Measurements from ENCODE around the gene FEZF2.

Gene FEZF2

DNA sequence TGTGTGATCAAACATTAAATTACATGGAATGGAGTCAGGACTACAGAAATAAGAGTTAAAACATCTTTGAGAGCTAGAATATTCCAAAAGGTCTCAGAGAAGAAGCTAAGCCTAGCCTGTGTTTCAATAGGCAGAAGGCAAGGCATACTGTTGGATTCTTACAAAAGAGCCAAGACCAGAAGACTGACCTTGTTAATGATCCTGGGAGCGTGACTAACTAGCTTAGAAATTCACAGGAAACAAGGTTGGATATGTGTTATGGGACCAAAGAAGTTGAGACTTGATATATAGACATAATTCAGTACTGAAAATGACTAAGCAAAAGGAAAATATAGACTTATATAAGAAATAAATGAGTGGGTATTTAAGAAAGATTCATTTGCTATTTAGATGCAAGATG is 50.1 kb downstream of the FEZF2 start:
- no peaks in the 10 kb centered on the region for H3K9me3 ChIP-seq (ENCODE audit: control insufficient read depth, insufficient read depth, low read length)
- H3K9me2 ChIP-seq (replicated peaks; ENCODE audit: control insufficient read depth, low read length) = no peaks in the 10 kb centered on the region
- H3F3A ChIP-seq (ENCODE audit: control insufficient read depth, insufficient read depth) = no peaks in the 10 kb centered on the region
- H3K27me3 ChIP-seq (ENCODE audit: control insufficient read depth, low read length) = no peaks in the 10 kb centered on the region; the same call in 1 of the 2 replicates
- H3K27ac ChIP-seq (ENCODE audit: low read depth, low read length) = no peak overlapping the region
- no peaks in the 10 kb centered on the region for H3K79me2 ChIP-seq (ENCODE audit: control insufficient read depth, low read length)
- no peaks in the 10 kb centered on the region for H3K4me1 ChIP-seq (ENCODE audit: control insufficient read depth, low read length)
- H3K4me2 ChIP-seq (ENCODE audit: low read length) = no peak overlapping the region
- H3K36me3 ChIP-seq (ENCODE audit: control insufficient read depth, low read length) = no peaks in the 10 kb centered on the region
- H3K4me3 ChIP-seq (ENCODE audit: low read length) = no peak overlapping the region
- TF ChIP-seq, protein P1, sequence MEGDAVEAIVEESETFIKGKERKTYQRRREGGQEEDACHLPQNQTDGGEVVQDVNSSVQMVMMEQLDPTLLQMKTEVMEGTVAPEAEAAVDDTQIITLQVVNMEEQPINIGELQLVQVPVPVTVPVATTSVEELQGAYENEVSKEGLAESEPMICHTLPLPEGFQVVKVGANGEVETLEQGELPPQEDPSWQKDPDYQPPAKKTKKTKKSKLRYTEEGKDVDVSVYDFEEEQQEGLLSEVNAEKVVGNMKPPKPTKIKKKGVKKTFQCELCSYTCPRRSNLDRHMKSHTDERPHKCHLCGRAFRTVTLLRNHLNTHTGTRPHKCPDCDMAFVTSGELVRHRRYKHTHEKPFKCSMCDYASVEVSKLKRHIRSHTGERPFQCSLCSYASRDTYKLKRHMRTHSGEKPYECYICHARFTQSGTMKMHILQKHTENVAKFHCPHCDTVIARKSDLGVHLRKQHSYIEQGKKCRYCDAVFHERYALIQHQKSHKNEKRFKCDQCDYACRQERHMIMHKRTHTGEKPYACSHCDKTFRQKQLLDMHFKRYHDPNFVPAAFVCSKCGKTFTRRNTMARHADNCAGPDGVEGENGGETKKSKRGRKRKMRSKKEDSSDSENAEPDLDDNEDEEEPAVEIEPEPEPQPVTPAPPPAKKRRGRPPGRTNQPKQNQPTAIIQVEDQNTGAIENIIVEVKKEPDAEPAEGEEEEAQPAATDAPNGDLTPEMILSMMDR (IDR thresholded peaks at IDR 0.05; ENCODE audit: low read depth, low read length, poor library complexity, severe bottlenecking) = no peak
- TF ChIP-seq EZH2phosphoT487 (IDR thresholded peaks at IDR 0.05; ENCODE audit: borderline replicate concordance, low read length) = no peak
- H4K20me1 ChIP-seq (ENCODE audit: control insufficient read depth, insufficient read depth, low read depth, low read length) = no peaks in the 10 kb centered on the region
